HG02970 (cell line): ENCODE measurements around the gene RCAN1.
"Not testable (repeated sequence)": the region's sequence is repeated elsewhere in the genome, so short reads cannot be mapped to it uniquely, and the experiment has no call there.

Experiments
- ATAC-seq: cut with Tn5 transposase; IDR thresholded peaks from one replicate; pipeline ENCODE4 v1.9.1; 2021; ENCODE audit warnings: mild to moderate bottlenecking, moderate library complexity, moderate number of reproducible peaks; ENCODE audit not compliant: unreplicated experiment, low FRiP score

RCAN1 gene

DNA sequence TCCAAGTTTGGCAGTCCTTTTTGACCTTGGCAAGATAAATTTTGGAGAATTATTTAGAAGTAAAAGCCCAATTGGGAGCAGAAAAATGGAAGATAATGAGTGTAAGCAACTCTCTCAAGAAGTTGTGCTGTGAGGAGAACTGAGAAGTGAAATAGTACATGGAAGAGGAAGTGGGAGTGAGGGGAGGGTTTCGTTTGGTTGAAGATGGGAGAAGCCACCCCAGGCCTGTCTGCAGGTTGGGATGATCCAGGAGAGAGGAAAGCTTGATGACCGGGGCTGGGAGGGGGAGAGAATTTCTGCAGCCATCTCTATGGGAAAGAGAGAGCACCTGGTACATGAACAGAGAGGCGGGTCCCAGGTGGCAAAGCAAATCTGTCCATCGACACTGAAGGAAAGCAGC, 8.6 kb upstream of the RCAN1 start:
- no peak for ATAC-seq

DNA sequence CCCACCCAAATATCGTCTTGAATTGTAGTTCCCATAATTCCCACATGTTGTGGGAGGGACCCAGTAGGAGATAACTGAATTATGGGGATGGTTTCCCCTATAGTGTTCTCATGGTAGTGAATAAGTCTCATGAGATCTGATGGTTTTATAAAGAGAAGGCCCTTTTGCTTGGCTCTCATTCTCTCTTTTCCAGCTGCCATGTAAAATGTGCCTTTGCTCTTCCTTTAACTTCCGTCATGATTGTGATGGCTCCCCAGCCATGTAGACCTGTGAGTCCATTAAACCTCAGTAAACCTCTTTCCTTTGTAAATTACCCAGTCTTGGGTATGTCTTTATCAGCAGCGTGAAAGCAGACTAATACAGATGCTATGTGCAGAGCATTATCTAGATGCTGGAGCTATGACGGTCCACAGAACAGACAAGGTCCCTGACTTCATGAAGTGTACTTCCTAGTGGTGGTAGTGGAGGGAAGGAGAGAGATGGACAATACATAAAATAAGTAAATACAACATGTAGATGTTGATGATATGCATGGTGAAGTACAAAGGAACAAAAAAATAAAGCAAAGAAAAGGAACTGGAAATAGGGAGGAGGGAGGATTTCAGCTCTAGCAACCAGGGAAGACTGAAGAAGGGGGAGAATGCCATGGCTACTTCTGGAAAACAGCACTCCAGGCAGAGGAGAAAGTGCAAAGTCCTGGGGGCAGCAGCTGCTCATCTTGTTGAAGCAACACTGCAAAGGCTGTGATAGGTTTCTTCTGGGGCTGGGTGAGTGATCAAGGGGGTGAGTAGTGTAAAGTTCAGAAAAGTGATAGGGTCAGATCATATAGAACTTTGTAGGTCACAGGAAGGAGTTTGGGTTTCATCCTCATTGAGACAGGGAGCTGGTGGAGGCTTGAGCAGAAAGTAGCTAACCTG, 6.8 kb upstream of the RCAN1 start:
- ATAC-seq = no peak

DNA sequence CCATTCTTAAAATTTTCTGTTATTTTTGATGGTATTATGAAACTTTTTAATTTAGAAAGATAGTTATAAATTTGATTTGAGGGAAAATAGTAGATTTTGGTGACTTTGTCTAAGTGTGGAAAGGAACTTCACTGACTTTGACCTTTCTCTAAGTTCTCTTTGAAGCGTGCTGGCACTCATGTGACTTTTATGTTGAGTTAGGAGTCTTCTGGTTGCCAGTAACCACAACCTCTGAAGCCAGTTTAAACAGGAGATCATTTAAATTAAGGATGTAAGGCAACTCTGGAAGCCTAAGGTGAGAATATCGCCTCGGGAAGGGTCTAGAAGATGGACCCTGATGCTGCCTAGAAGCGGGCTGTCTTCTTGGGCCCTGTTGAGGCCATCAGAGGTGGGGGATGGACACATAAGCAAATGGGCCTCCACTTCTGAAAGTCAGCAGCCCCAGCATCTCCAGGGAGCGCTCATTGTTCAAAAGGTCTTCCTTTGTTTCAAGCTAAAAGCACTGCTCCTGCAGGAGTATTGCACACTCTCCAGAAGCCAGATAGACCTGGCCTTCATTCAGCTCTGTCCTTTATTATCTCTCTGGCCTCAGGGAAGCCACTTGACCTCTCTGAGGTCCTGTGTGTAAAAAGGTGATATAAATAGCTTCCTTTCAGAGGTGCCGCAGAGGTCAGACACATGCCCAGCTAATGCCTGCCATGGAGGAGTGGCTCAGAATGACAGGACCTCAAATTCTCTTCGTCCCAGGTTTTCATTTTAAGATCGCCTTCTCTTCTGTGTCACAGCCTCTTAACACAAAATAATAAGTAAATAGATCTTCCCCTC, 5.1 kb upstream of the RCAN1 start:
- no peak for ATAC-seq

DNA sequence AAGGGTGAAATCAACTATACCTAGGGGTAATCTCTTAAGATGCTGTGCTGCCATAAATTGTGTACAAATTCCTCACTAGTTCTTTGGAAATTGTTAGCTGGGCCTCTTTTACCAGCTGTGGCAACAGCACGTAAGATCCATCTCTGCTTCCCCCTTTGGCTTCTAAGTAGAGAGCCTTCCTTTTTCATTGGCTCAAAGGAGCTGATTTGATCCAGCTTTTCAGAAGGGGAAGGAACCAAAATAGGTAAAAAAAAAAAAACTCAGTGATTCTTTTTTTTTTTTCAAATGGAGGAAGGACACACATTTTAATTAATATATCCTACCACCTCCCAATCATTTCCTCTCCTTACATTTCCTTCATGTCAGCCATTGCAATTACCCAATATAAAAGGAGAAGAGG, 4.0 kb upstream of the RCAN1 start:
- no peak for ATAC-seq

DNA sequence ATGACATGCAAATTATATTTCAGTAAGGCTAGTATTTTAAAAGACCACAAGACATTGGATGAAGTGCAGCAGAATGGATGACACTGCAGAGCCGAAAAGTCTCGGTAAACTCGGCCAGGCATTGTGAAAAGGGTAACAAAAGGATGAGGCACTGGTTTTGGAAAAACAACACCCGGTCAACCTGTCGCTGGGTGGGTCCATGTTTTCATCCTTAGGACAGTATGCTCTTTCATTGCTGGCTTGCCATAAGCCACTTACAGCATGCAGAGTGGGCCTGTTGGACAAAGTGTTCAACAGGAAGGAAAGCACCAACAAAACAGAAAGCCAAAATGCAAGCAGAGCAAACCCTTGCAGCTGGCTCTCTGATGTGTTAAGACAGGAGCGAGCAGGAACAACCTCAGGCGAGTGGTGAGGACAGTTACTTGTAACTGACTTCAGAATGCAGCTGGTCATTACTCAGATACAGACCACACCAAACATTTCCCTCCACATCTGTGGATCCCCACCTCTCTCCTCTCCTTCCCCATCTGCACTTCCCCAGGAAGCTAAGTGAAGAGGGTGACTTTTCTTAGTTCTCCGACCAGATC, 2.9 kb upstream of the RCAN1 start:
- ATAC-seq = no peak

DNA sequence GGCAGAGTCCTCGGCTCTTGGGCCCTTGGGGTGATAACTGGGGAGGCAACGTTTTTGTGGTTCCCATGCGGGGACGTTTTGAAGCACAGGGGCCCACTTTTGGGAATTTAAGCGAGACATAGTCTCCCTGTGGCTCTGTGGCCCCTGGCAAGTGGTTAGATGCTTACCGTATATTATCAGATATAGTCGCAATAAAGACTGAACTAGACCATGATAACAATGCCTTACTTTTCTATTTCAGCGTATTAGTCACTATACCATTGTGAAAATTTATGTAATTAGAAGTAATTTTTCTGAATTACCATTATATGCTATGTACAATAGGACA, 538 bp upstream of the RCAN1 start:
- no peak for ATAC-seq

DNA sequence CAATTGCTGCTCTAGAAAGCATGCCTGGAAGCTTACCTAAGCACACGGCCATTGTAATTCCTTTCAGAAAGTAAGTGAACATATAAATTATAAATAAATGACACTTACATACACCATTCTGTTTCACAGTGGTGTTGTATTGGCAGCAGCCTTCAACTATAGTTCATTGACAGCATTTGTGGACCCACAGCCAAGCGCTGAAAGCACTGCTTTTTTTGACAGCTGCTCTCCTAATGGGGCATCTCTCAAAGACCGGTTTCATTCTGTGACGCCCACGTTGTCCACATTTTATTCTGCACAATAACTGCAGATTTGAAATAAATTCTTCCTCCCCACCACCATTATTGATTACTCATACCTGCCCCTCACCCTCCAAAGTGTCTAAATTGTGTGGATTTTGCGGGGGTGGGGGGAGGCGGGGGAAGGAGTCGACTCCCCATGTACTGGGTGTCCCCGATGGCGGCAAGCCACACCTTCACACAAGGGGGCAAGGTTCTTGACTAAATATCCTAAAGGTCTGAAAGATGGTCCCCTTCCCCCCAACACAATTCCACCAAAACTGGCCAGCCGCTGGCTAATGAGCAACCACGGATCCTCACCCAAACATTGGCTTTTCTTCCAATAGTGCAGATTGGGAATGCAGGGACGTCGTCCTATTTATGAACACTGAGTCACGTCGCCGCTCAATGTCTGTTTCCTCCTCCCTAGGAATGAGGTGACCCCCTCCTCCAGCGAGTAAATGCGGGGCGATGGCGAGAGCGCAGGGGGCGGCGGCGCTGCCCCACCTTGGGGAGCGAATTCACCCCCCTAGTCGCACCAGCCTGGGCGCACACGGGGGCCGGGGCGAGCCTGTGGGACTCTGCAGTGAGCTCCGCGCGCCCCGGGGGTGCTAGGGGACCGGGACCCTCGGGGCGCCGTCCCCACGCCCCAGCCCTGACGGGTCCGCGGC, 960 bp downstream of the RCAN1 start:
- ATAC-seq = no peak

DNA sequence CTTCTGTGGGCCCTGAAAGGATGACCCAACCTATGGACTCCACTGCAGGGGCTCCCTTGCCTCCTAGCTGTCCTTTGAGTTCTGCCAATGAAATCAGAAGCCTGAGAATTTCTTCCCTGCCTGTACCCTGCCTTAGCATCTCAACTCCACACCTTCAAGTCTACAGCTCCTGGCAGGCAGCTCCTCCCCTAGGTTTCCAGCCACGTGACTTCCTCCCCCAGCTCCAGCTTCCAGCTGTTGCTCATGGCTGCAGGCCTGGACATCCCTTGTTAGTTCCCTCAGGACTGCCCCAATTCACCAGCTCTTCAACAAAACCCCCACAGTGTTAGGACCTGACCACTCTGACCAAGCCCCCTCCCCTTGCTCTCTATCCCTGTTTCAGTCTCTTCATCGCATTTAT, 2.4 kb downstream of the RCAN1 start:
- no peak for ATAC-seq

DNA sequence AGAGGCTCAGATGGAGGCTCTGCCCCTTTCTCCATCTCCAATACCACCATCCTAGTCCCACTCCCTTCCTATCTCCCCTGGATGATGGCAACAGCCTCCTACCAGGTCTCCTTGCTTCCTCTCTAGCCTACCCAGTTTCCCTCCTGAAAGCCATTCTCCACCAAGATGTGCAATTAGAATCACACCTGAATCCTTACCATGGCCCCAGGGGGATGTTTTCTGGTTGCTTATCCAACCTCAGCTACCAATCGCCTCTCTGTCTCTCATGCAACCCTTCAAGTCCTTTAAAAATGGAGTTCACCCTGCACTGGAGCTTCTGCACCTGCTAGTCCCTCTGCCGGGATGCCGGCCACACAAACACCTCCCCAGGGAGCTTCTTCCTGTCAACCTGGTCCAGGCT, 2.9 kb downstream of the RCAN1 start:
- ATAC-seq = no peak

DNA sequence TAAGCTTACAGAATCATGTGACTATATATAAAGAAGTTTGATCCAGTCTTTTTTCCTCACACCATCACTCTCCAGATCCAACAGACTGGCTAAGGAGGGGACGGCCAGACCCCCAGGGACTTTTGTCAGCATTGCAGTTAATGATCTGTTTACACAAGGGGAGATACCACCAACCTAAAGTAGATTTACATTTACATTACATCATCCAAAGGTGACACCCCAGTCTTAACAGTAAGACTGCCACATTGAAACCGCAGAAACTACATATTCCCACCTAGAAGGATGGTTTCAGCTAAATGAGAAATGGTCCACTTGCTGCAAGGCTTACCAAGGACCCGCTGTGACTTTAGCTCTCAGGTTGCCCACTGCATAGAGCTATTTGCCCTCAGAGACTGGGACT, 3.4 kb downstream of the RCAN1 start:
- no peak for ATAC-seq

DNA sequence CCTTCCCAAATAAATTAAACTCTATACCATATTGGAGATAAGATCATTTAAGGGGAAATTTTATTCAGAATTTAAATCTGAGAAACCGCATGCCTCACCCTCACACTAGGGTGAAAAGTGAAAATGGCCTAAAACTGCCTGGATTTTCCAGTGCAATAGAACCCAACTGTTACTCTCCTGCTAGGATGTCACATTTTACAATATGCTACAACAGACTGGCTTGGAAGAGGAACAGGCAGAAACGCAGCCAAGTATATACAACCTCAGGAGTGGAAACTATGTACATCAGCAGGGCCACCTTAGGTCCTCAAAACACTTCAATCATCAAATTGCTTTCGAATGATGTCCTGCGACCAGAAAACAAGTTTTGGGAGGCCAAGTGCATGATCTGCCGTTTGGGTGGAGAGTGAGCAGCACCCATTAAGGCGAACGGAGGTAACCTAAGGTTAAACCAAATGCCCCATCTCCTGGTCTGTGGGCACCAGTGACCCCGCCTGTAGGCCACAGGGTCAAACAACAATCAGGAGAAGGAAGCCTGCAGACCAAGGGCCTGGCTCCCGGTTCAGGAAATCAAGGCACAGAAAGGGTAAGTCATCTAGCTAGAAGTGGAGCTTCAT, 4.9 kb downstream of the RCAN1 start:
- ATAC-seq = no peak

DNA sequence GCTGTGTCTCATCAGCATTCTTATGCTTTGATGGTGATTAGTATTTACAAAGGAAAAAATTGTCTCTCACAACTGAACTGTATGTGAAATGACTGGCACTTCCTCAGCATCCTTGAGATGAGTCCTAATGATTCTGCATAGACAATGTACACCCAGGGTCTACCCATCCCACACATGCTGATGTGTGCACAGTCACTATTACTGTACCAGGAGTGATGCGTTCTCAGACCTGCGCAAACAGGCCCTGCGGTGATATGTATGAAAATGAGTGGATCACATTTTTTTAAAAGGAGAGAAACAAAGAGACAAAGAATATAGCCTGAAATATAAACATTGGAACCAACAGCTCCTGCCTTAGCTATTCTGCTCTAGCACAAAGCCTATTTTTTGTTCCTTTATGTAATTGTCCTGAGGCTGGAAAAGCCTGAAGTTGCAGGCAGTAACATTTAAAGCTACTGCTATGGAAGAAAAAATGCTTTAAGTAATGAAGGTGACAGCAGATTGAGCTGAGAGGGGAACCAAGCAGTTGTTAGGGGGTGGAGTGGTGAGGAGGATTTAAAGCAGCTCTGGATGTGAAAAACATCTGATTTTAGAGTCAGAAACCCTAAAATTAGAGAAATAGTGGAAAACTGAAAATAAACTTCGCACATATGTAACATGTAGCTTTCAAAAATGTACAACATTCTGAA, 5.5 kb downstream of the RCAN1 start:
- no peak for ATAC-seq

DNA sequence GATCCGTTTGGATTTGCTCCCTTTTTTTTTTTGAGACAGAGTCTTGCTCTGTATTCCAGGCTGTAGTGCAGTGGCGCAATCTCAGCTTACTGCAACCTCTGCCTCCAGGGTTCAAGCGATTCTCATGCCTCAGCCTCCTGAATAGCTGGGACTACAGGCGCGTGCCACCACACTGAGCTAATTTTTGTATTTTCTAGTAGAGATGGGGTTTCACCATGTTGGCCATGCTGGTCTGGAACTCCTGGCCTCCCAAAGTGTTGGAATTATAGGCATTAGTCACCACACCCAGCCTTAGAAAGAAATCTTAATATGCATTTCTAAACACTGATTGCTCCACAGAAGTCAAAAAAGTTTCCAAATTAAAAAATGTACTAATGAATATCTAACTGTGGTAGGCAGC, 7.5 kb downstream of the RCAN1 start:
- ATAC-seq = not testable (repeated sequence)

DNA sequence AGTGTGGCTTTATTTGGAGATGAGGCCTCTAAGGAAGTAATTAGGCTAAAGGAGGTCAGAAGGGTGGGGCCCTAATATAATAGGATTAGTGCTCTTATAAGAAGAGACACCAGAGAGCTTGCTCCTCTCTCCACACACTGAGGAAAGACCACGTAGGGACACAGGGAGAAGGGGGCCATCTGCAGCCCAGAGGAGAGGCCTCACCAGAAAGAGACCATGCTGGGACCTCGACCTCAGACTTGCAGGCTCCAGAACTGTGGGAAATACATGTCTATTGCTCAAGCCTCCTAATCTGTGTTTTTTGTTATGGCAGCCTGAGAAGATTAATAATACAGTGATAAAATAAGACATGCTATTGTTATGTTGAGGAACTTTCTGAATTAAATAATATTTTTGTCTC, 8.3 kb downstream of the RCAN1 start:
- no peak for ATAC-seq

DNA sequence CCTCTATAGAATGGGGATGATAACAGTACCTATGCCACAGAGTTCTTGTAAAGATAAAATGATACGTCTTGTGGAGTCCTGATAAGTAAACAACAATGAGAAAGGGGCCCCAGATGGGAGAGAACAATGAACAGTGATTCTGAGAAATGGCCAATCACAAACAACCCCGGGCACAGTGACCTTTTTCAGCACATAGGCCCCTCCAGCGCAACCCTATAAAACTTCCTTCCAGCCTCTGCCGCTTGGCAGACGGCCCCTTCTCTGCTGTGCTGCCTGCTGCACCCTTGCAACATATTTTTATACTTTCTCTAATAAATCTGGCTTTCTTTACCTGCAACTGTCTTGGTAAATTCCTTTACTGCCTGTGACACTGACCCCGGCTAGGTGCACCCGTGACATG, 8.9 kb downstream of the RCAN1 start:
- no peak for ATAC-seq

DNA sequence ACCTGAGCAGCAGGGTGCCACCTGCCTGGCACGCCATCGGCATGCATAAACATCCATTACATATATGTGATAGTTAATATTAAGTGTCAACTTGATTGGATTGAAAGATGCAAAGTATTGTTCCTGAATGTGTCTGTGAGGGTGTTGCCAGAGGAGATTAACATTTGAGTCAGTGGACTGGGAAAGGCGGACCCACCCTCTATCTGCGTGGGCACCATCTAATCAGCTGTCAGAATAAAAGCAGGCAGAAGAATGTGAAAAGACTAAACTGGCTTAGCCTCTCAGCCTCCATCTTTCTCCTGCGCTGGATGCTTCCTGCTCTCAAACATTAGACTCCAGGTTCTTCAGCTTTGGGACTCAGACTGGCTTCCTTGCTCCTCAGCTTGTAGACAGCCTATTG, 10.0 kb downstream of the RCAN1 start:
- not testable (repeated sequence) for ATAC-seq

DNA sequence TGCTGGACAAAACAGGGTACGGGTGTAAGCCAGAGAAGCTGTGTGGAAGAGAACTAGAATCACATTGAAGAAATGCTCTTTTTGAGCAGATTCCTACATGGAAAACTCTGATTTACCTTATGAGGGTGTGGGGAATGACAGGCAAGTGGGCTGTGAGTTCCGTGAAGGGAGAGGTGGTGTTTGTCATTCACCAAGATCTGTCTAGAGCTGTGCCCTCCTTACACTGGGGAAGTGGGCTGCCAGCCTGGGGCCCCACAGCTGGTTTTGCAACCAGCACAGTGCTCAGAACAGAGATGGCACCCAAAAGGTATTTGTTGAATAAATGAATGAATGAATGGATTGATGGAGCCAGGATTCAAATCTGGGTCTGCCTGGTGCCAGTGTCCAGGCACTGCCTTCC, 10.4 kb downstream of the RCAN1 start:
- ATAC-seq = no peak

DNA sequence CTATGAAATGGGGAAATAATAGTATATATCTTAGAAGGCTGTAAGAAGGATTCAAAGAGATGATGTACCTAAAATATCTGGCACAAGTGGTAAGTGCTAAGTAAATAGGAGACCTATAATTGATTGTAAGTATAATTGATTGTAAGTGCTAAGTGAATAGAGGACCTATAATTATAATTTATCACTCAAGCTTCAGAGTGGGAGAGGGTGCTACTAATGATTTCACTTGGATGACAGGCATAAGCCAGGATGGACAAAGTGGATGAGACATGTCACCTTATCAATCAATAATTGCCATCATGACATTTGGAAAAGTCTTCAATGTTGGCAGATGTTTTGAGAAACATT, 11.2 kb downstream of the RCAN1 start:
- ATAC-seq = no peak

DNA sequence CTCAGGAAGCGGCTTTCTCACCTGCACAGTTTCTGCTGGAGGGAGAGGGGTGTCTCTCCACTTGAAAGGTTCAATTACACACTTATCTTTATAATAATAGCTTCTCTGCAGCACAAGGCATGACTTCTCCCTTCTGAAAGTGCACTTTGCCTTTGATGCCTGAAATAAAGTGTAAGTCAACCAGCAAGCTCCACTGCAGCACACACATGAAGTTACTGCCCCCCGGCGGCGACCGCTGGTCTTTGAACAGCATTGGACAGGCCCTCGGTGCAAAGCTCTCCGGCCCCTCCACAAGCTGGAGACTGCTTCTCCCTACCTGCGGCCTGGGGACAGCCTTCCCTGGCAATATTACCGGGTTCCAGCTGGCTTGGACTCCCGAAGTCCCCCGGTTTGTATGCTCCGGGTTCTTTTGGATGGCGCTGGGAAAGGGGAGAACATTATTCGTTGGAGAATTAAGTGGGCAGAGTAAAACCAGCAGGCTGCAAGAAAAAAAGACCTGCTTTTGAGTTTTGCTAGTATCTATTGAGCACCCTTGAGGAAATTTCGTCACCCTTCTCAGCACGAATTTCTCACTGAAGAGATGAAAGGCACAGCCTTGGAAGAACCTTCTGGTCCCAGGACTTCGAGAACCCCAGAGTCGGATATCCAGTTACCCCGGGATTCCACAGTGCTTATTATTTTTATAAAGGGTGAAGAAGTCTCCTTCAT, 11.8 kb downstream of the RCAN1 start:
- ATAC-seq = no peak
